ENCODE results near the gene LGALS13.

DNA sequence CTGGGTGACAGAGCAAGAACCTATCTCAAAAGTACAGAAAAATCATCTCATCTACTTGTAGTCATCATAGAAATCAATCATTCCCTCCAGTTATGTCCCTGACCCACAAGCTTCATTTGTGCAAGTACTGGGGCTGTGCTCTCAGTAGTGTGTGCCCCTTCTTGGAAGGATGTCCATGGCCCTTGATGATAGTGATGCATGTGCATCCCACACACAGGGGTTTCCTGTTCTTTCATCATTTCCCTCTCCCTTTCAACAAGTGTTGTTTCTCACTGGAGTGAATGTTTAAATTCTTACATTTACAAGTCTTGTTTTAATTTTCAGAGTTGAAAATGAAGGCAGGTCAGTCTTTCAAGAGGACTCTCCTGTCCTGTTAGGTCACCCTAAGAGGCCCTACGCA, 1.5 kb downstream of the LGALS13 start:
- TF ChIP-seq SP1 (IDR thresholded peaks at IDR 0.05; ENCODE audit: low read depth) (no peak), ZNF274 (IDR thresholded peaks at IDR 0.05; ENCODE audit: low read depth, low read length) (no peak), TCF7L2 (IDR thresholded peaks at IDR 0.05; ENCODE audit: borderline replicate concordance, extremely low read depth, insufficient read depth, insufficient read length) (no peak), POLR2A (IDR thresholded peaks at IDR 0.05; ENCODE audit: borderline replicate concordance, extremely low read depth, insufficient read depth, insufficient read length) (no peak), POLR2AphosphoS5 (IDR thresholded peaks at IDR 0.05; ENCODE audit: low read depth, low read length) (no peak), EZH2phosphoT487 (IDR thresholded peaks at IDR 0.05; ENCODE audit: borderline replicate concordance) (no peak)
- TF ChIP-seq, protein P1, sequence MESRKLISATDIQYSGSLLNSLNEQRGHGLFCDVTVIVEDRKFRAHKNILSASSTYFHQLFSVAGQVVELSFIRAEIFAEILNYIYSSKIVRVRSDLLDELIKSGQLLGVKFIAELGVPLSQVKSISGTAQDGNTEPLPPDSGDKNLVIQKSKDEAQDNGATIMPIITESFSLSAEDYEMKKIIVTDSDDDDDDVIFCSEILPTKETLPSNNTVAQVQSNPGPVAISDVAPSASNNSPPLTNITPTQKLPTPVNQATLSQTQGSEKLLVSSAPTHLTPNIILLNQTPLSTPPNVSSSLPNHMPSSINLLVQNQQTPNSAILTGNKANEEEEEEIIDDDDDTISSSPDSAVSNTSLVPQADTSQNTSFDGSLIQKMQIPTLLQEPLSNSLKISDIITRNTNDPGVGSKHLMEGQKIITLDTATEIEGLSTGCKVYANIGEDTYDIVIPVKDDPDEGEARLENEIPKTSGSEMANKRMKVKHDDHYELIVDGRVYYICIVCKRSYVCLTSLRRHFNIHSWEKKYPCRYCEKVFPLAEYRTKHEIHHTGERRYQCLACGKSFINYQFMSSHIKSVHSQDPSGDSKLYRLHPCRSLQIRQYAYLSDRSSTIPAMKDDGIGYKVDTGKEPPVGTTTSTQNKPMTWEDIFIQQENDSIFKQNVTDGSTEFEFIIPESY (IDR thresholded peaks at IDR 0.05; ENCODE audit: extremely low read depth, insufficient replicate concordance, low read length) = no peak
- TF ChIP-seq, protein P2, sequence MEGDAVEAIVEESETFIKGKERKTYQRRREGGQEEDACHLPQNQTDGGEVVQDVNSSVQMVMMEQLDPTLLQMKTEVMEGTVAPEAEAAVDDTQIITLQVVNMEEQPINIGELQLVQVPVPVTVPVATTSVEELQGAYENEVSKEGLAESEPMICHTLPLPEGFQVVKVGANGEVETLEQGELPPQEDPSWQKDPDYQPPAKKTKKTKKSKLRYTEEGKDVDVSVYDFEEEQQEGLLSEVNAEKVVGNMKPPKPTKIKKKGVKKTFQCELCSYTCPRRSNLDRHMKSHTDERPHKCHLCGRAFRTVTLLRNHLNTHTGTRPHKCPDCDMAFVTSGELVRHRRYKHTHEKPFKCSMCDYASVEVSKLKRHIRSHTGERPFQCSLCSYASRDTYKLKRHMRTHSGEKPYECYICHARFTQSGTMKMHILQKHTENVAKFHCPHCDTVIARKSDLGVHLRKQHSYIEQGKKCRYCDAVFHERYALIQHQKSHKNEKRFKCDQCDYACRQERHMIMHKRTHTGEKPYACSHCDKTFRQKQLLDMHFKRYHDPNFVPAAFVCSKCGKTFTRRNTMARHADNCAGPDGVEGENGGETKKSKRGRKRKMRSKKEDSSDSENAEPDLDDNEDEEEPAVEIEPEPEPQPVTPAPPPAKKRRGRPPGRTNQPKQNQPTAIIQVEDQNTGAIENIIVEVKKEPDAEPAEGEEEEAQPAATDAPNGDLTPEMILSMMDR (IDR thresholded peaks at IDR 0.05 in 2 of 3, conservative IDR thresholded peaks at IDR 0.05 in 1 of 3; ENCODE audit: borderline replicate concordance in 1 of 3, insufficient read depth in 1 of 3, low read depth in 2 of 3, low read length in 2 of 3) = no peak
